C4-2B (cell line): Measurements from ENCODE around the gene BTBD2.

Experiments used
- H3K27ac ChIP-seq: fragments of 450-650 bp; 2 replicates; pipeline ENCODE4 v1.5.1; 2017
- CTCF ChIP-seq: fragments of 450-650 bp; conservative IDR thresholded peaks from 2 replicates; pipeline ENCODE4 v1.5.1; 2017; ENCODE audit warnings: mild to moderate bottlenecking
- ZFX ChIP-seq: fragments of 450-650 bp; IDR thresholded peaks from 2 replicates; pipeline ENCODE4 v1.6.1; 2017

BTBD2 gene

DNA sequence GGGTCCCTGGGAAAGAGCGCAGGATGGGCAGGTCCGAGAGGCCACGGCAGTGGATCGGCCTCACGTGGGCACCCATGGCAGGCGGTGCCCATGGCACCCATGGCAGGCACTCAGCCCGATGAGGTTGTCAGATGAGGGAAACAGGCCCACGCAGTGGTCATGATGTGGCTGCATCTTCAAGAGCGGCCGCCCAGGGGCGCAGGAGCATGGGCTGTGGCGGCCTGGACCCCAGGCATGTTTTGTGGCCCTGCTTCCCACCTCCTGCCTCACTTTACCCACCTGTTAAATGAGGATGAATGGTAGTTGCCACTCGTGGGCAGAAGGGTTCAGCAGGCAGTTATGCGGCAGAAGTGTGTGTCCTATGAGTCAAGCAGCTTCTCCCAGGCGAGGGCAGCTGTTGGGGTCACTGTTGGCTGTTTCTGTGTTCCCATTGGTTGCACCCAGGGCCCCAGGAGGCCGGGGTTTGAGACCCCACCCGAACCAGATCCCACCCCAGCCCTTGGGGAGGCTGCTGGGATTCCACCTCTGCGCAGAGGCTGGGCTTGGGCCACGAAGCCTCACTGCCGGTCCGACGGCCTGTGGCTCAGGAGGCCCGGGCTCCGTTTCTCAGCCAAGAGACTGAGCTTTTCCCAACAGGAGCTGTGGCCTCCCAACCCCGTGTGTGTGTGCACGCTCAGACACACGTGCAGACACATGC is 44.6 kb downstream of the BTBD2 start:
- TF ChIP-seq ZFX (no peak), CTCF (no peak)

GRCh38 chr19:1970003-1970805 is 45.3 kb downstream of the BTBD2 start:
- no peak for TF ChIP-seq CTCF
- TF ChIP-seq ZFX = no peak
- no peak overlapping the region for H3K27ac ChIP-seq

More for the DNA sequence above, 44.6 kb downstream of the BTBD2 start:
- H3K27ac ChIP-seq = no peak overlapping the region

DNA sequence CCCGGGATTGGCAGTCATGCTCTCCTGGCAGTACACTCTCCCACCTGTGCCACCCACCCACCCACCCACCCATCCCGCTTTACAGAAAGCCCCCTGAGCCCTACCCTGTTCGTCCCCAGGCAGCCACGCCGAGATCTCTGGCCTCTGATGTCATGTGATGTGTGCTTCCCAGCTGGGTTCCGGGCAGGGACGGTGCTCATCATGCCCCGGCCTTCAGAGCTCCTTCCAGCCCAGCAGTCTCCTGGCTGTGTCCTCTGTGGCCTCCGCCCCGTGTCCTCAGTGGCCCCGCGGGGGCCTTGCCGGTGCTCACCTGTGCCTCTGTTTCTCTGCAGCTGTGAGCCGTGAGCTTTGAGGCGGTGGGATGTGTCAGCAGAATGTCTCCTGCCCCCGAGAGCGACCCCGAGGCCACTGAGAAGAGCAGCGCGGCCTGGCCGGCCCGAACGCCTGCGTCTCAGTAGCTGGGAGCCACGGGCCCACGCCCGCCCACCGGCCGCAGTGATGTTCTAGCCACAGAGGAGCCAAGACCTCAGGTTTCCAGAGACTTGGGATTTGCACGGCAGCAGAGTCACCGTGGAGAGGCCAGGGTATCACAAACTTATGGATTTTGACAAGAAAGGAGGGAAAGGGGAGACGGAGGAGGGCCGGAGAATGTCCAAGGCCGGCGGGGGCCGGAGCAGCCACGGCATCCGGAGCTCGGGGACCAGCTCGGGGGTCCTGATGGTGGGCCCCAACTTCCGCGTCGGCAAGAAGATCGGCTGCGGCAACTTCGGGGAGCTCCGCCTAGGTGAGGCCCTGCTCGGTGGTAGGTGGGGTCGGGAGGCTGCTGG is 46.1 kb downstream of the BTBD2 start:
- H3K27ac ChIP-seq = no peak overlapping the region
- no peak for TF ChIP-seq ZFX
- no peak for TF ChIP-seq CTCF

DNA sequence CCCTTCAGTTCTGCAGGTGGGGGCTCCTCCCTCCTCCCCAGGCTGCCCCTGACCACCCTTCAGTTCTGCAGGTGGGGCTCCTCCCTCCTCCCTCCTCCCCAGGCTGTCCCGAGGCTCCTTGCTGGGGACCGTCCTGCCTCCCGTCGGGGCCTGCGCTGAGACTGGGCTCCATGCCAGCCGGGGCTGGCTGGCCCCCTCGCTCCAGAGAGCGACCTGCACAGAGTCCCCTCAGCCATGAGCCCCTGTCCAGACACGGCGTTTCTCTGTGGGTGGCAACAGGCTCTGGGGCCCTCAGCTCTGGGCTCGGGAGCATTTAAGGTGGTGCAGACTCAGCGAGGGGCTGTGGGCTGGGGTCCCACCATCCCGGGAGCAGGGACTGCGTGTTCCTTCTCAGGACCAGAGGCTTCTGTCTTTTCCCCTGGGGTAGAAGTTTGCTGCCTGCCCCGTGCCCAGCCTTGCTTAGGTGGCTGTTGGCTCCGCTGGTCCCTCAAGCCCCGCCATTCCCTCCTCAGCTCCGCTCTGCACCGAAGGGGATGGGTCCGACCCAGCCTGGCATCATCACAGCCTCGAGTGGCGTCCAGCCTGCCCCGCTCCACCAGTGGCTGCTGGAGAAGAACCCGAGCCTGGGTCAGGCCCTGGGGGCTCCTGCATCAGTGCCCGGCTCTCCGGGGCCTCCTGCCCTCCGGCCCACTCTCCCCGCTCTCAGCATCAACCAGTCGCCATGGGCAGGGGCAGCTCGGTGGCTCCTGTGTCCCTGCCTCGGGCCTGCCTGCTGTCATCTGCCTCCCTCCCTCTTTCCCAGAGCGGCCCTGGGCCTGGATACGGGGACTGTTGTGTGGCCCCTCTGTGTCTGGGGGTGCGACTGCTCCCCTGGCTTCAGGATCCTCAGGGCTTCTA is 47.0 kb downstream of the BTBD2 start:
- H3K27ac ChIP-seq = no peak overlapping the region

GRCh38 chr19:1967087-1967608 is 48.4 kb downstream of the BTBD2 start:
- TF ChIP-seq ZFX (no peak), CTCF (no peak)

More for the DNA sequence above, 47.0 kb downstream of the BTBD2 start:
- TF ChIP-seq CTCF (no peak), ZFX (no peak)

DNA sequence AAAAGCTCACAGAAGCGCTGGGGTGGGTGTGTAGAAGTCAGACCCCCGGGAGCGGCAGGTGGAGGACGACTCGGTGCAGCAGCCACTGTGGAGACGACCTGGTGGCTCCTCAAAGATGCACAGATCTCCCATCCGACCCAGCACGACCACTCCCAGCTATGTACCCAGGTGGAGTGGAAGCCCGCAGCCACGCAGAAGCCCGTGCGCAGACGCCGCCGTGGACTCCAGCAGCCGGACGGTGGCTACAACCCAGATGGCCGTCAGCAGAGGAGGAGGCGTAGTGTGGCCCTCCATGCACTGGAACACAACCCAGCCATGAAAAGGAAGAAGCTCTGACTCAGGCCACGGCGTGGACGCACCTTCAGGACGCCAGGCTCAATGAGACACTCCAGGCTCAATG is 52.8 kb downstream of the BTBD2 start:
- no peak overlapping the region for H3K27ac ChIP-seq
- TF ChIP-seq ZFX (no peak), CTCF (no peak)

More at GRCh38 chr19:1967087-1967608, 48.4 kb downstream of the BTBD2 start:
- no peak overlapping the region for H3K27ac ChIP-seq
